ENCODE results near the gene CST9. TPM values are rescaled to one million over a fixed set of nuclear protein-coding genes. Genes with fewer than 3 reads are reported as not detected.

Gene CST9
- total and polyA plus RNA-seq, 2 donors (not counting 3 experiments of a cell fraction or from before 2014, with no cell fraction given), result not detected

DNA sequence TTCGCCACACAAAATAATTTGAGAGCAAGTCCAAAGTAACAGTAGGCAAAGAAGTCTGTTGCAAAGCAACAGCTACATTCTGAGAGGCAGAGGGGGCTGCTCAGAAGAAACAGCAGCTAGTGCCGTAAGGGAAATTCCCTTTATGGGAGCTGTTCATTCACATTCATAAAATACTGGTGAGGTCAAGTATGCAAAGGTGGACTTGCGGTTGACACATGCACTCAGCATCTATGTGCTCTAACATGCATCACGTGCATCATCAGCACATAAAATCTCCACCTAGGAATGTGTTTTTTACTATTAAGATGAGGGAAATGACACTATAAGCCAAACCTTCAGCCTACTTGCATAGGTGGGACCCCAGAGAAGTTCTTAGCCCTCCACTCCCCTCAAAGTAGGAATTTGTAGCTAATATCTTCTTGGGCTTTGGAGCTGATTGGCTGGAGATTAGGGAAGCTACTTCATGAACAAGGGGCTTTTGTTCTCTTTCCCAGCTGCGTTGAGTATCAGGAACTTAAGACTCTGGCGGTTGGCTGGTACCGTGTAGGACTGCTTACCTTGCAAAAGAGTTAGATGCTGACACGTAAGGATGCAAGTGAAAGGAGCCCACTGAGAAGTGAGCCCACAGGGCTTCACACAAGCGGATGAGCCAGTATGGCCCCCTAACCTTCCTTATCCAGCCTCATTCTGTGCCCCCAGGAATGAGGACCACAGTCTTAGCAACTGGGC lies 19.7 kb upstream of the CST9 start:
- Histone ChIP-seq H3K27ac (ENCODE audit: insufficient read depth, low read depth, low read length) (no peak overlapping the region), H3K36me3 (ENCODE audit: control insufficient read depth in 2 of 2, extremely low read depth in 1 of 2, insufficient read depth in 2 of 2, low read length in 2 of 2) (no peaks in the 10 kb centered on the region), H3K9me3 (replicated peaks; ENCODE audit: control insufficient read depth, insufficient read depth, low read length) (no peaks in the 10 kb centered on the region), H3K9me1 (replicated peaks; ENCODE audit: control insufficient read depth, extremely low read depth, insufficient read depth, low read length) (no peaks in the 10 kb centered on the region), H3K79me2 (ENCODE audit: control insufficient read depth, insufficient read depth, low read length) (no peaks in the 10 kb centered on the region), H3K27me3 (ENCODE audit: control insufficient read depth in 2 of 2, insufficient read depth in 2 of 2, low read length in 2 of 2) (no peaks in the 10 kb centered on the region), H3K4me1 (ENCODE audit: control insufficient read depth, extremely low read depth, insufficient read depth, low read length) (peaks cover 29% of the 10 kb centered on the region), H3K9ac (replicated peaks; ENCODE audit: extremely low read depth, insufficient read depth, low read length) (no peak overlapping the region), H2AFZ (ENCODE audit: low read depth, low read length) (no peak overlapping the region), H4K20me1 (replicated peaks; ENCODE audit: control insufficient read depth, extremely low read depth, insufficient read depth, low read length) (no peaks in the 10 kb centered on the region), H3K4me3 (replicated peaks in 1 of 3; ENCODE audit: insufficient read depth in 1 of 3, low read depth in 1 of 3, low read length in 3 of 3) (no peak overlapping the region), H3K4me2 (ENCODE audit: insufficient read depth, low read length) (no peak overlapping the region)
- FAIRE-seq (no peak), DNase-seq (ENCODE audit: low read depth, low spot score) (no peak)
- dilution Hi-C loops (cut with MboI; ENCODE audit: extremely low pct_ligation_motif_present, low sequenced_read_pairs), result no loop called here
- POLR2A ChIA-PET, result no interaction called here
- TF ChIP-seq EZH2 (IDR thresholded peaks at IDR 0.05; ENCODE audit: borderline replicate concordance, low read depth, low read length, severe bottlenecking) (no peak), MYC (IDR thresholded peaks at IDR 0.05; ENCODE audit: low read depth, low read length) (no peak), CTCF (IDR thresholded peaks at IDR 0.05; ENCODE audit: extremely low read depth in 1 of 2, insufficient read depth in 1 of 2, low read depth in 1 of 2, low read length in 2 of 2) (no peak), POLR2A (IDR thresholded peaks at IDR 0.05; ENCODE audit: low read depth, low read length) (no peak), POLR2AphosphoS5 (IDR thresholded peaks at IDR 0.05; ENCODE audit: insufficient read depth, low read depth, low read length) (no peak), GATA2 (IDR thresholded peaks at IDR 0.05; ENCODE audit: insufficient read depth, insufficient read length, low read depth, low read length) (no peak), JUN (IDR thresholded peaks at IDR 0.05; ENCODE audit: borderline replicate concordance, insufficient read depth, insufficient read length, low read depth) (no peak), FOS (IDR thresholded peaks at IDR 0.05; ENCODE audit: borderline replicate concordance, insufficient read depth, low read length) (no peak)
- TF ChIP-seq, protein P1, sequence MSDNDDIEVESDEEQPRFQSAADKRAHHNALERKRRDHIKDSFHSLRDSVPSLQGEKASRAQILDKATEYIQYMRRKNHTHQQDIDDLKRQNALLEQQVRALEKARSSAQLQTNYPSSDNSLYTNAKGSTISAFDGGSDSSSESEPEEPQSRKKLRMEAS (IDR thresholded peaks at IDR 0.05; ENCODE audit: insufficient read depth, insufficient read length), result no peak
- CTCF ChIA-PET, result no interaction called here
- intact Hi-C loops (cut with micrococcal nuclease), result loop anchor here (5.0 kb wide), 1 partner anchor 273 kb away; the partner anchor contains the start of gene NXT1
- BruUV-seq (replicated peaks), result no TSS peak

All from endothelial cell of umbilical vein (primary cell).